BE2C (cell line): ENCODE results near the gene DIPK1C.

ENCODE experiments used
- DNase-seq: peaks from one replicate; pipeline ENCODE4 v3.0.0-alpha.2; 2020
- H3K27me3 ChIP-seq: fragments of 250-450 bp; sonication (Bioruptor Pico); 2 replicates; pipeline ENCODE4 v1.5.1; 2020; ENCODE audit warnings: mild to moderate bottlenecking
- H3K36me3 ChIP-seq: fragments of 250-450 bp; sonication (Bioruptor Pico); 2 replicates; pipeline ENCODE4 v1.5.1; 2020; ENCODE audit warnings: mild to moderate bottlenecking
- H3K4me1 ChIP-seq: fragments of 250-450 bp; sonication (Bioruptor Pico); 2 replicates; pipeline ENCODE4 v1.5.1; 2020
- H3K4me3 ChIP-seq: 2 replicates; pipeline ENCODE4 v1.5.1; 2011; ENCODE audit warnings: low read depth, low read length
- H3K9me3 ChIP-seq: fragments of 250-450 bp; sonication (Bioruptor Pico); 2 replicates; pipeline ENCODE4 v1.5.1; 2020
- TF ChIP-seq, protein P1 (sequence below): IDR thresholded peaks from 2 replicates; pipeline ENCODE4 v1.5.1; 2012; ENCODE audit warnings: mild to moderate bottlenecking, low read depth, low read length

Gene DIPK1C

DNA sequence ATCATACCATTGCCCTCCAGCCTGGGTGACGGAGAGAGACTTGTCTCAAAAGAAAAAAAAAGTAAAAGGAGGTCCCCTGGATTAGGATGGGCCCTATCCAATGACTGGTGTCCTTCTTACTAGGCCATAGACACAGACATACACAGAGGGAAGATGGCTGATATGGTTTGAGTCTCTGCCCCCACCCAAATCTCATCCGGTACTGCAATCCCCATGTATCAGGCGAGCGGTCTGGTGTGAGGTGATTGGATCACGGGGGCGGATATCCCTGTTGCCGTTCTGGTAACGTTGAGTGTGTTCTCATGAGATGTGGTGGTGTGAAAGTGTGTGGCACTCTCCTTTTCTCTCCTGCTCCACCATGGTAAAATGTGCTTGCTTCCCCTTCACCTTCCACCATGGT is 31.2 kb upstream of the DIPK1C start:
- no peaks in the 10 kb centered on the region for H3K9me3 ChIP-seq
- no peak overlapping the region for H3K4me3 ChIP-seq
- no peaks in the 10 kb centered on the region for H3K36me3 ChIP-seq
- H3K4me1 ChIP-seq, result no peaks in the 10 kb centered on the region
- TF ChIP-seq, protein P1, sequence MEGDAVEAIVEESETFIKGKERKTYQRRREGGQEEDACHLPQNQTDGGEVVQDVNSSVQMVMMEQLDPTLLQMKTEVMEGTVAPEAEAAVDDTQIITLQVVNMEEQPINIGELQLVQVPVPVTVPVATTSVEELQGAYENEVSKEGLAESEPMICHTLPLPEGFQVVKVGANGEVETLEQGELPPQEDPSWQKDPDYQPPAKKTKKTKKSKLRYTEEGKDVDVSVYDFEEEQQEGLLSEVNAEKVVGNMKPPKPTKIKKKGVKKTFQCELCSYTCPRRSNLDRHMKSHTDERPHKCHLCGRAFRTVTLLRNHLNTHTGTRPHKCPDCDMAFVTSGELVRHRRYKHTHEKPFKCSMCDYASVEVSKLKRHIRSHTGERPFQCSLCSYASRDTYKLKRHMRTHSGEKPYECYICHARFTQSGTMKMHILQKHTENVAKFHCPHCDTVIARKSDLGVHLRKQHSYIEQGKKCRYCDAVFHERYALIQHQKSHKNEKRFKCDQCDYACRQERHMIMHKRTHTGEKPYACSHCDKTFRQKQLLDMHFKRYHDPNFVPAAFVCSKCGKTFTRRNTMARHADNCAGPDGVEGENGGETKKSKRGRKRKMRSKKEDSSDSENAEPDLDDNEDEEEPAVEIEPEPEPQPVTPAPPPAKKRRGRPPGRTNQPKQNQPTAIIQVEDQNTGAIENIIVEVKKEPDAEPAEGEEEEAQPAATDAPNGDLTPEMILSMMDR, result no peak
- H3K27me3 ChIP-seq, result no peaks in the 10 kb centered on the region
- no peak for DNase-seq

DNA sequence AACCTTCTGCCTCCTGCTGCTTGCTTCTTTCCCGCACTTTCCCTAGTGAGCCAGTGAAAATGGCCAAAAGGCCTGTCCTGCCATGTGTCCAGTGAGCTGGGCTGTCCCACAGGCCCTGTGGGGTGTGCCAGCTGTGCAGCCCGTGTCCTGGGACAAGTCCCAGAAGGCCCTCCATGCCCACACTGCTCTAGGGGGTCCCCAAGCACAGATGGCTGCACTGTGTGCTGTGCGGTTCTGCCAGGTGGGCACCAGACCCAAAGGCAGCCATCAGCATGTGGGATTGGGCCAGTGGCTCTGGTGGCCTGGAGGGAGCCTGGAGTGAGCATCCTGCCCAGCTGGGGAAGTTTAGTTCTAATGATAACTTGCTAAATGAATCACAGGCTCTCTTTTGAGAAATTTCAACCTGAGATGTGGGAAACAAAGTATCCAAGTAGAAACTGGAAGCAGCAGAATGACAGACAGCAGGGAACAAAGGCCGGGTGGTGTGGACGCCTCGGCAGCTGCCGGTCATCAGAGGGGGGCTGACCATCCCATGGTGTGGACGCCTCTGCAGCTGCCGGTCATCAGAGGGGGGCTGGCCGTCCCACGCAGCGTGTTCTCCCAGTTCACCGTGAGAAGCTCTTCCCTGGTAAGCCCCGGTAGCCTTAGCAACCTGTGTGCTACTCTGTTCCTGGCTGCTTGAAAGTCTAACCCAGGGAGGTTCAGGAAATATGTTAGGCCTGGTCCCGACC is 29.2 kb upstream of the DIPK1C start:
- no peaks in the 10 kb centered on the region for H3K36me3 ChIP-seq
- no peak for DNase-seq
- no peak overlapping the region for H3K4me3 ChIP-seq
- H3K9me3 ChIP-seq, result no peaks in the 10 kb centered on the region
- no peaks in the 10 kb centered on the region for H3K4me1 ChIP-seq
- TF ChIP-seq, protein P1, result no peak
- H3K27me3 ChIP-seq, result no peaks in the 10 kb centered on the region

DNA sequence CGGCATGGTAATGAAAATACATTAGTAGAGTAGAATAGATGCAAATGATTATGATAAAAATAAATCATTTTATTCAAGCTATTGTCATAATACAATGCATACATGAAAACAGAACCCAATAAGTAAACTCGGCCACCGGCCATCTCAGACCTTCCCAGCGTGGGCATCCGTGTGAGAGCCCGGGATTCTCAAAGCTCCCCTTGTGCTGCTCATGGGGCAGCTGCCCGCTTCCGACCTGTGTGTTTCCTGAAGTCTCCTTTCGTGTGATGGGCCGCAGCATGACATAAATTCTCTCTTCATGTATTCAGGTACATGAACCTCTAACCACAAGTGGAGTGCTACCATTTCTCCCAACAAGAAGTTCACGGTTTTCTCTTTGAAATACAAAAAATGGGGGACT is 25.6 kb upstream of the DIPK1C start:
- no peak for DNase-seq
- Histone ChIP-seq H3K9me3 (no peaks in the 10 kb centered on the region), H3K4me1 (no peaks in the 10 kb centered on the region), H3K4me3 (no peak overlapping the region), H3K27me3 (no peaks in the 10 kb centered on the region), H3K36me3 (no peaks in the 10 kb centered on the region)
- TF ChIP-seq, protein P1, result no peak

DNA sequence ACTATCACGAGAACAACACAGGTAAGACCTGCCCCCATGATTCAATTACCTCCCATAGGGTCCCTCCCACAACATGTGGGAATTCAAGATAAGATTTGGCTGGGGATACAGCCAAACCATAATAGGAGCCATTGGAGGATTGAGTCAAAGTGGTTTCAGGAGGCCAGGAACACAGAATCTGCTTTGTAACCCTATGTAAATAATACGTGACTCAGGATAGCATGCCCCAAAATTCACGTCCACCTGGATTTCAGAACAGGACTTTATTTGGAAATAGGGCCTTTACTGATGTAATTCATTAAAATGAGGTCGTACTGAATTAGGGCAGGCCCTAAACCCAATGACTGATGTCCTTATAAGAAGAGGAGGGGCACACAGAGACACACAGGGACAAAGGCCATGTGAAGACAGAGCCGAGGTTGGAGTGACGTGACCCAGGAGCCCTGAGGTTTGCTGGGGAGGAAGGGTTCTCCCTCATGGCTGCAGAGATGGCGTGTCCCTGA is 23.1 kb upstream of the DIPK1C start:
- TF ChIP-seq, protein P1, result no peak
- no peaks in the 10 kb centered on the region for H3K27me3 ChIP-seq
- H3K9me3 ChIP-seq, result no peaks in the 10 kb centered on the region
- H3K4me3 ChIP-seq, result no peak overlapping the region
- no peak for DNase-seq
- H3K4me1 ChIP-seq, result no peaks in the 10 kb centered on the region
- H3K36me3 ChIP-seq, result no peaks in the 10 kb centered on the region

DNA sequence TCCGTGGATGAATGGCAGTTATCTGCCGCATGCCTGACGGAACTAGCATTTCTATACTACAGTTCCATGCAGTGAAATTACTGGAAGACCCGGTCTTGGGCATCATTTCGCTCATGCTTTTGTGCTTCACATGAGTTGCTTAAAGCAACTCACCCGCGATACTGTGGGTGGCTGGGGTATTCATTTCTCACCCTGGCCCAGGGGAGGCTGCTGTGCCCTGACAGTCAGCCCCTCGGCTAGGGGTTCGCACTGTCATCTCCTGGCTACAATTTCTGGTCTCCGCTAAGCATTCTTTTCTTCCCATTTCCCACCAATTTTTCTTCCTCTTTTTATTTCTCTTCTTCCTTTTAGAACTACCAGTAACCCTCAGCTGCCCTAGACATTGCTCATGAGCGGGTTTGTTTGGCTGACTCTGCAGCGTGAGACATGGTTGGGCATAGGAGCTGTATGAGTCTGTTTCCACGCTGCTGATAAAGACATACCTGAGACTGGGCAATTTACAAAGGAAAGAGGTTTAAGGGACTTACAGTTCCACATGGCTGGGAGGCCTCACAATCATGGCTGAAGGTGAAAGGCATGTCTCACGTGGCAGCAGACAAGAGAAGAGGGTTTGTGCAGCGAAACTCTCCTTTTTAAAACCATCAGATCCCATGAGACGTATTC is 22.5 kb upstream of the DIPK1C start:
- TF ChIP-seq, protein P1, result no peak
- no peak for DNase-seq
- H3K36me3 ChIP-seq, result no peaks in the 10 kb centered on the region
- H3K4me1 ChIP-seq, result no peaks in the 10 kb centered on the region
- no peaks in the 10 kb centered on the region for H3K27me3 ChIP-seq
- no peaks in the 10 kb centered on the region for H3K9me3 ChIP-seq
- H3K4me3 ChIP-seq, result no peak overlapping the region

DNA sequence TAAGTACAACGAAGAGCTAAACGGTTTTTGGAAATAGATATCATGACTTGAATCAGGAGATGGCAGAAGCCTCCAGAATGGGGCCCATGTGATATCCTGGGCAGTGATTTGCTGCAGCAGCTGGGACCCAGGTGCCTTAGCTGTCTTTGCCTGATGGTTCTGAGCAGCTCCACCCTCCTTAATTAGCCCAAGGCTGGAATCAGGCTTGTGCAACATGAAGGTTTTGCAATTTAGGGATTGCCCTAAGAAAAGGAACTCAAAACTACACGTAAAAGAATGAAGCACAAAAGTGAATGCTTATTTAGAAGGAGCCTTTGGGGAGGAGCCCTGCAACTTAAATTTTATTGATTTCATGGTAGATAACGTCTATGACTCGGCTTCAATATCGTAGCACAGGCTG is 21.8 kb upstream of the DIPK1C start:
- Histone ChIP-seq H3K9me3 (no peaks in the 10 kb centered on the region), H3K27me3 (no peaks in the 10 kb centered on the region), H3K36me3 (no peaks in the 10 kb centered on the region), H3K4me3 (no peak overlapping the region), H3K4me1 (no peaks in the 10 kb centered on the region)
- TF ChIP-seq, protein P1, result no peak
- no peak for DNase-seq
